Vagina (tissue), 2 donors: ENCODE measurements around the gene CD40.

ENCODE experiments used
- POLR2A ChIP-seq, 2 donors: fragments of 450-650 bp; IDR thresholded peaks; one replicate each; pipeline ENCODE4 v1.6.1; 2017; ENCODE audit warnings: antibody characterized with exemption in 2 of 2, mild to moderate bottlenecking in 2 of 2, moderate library complexity in 2 of 2
- POLR2AphosphoS5 ChIP-seq, 2 donors: sonication (generic); formaldehyde crosslinking; IDR thresholded peaks; one replicate each; pipeline ENCODE4 v1.9.0; 2017; ENCODE audit warnings: antibody characterized with exemption in 2 of 2, mild to moderate bottlenecking in 2 of 2, low read depth in 1 of 2; ENCODE audit not compliant: insufficient read depth in 1 of 2
- TF ChIP-seq, protein P1 (sequence below), 3 experiments: fragments of 450-650 bp in 2 of 3; fragments of 200-600 bp in 1 of 3; sonication (generic) in 1 of 3; IDR thresholded peaks; one replicate each; pipeline ENCODE4 v1.5.1; 2017 to 2019; ENCODE audit warnings: antibody characterized with exemption in 3 of 3, mild to moderate bottlenecking in 2 of 3, moderate library complexity in 2 of 3

- TF ChIP-seq, protein P1, sequence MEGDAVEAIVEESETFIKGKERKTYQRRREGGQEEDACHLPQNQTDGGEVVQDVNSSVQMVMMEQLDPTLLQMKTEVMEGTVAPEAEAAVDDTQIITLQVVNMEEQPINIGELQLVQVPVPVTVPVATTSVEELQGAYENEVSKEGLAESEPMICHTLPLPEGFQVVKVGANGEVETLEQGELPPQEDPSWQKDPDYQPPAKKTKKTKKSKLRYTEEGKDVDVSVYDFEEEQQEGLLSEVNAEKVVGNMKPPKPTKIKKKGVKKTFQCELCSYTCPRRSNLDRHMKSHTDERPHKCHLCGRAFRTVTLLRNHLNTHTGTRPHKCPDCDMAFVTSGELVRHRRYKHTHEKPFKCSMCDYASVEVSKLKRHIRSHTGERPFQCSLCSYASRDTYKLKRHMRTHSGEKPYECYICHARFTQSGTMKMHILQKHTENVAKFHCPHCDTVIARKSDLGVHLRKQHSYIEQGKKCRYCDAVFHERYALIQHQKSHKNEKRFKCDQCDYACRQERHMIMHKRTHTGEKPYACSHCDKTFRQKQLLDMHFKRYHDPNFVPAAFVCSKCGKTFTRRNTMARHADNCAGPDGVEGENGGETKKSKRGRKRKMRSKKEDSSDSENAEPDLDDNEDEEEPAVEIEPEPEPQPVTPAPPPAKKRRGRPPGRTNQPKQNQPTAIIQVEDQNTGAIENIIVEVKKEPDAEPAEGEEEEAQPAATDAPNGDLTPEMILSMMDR (IDR thresholded peaks at IDR 0.05): no peak
- TF ChIP-seq POLR2AphosphoS5 (IDR thresholded peaks at IDR 0.05; ENCODE audit: insufficient read depth in 1 of 2, low read depth in 1 of 2) (no peak), POLR2A (IDR thresholded peaks at IDR 0.05) (no peak)
Observed at GRCh38 chr20:46158476-46158987, 40.4 kb downstream of the CD40 start.
